Endothelial cell (in vitro differentiated cells): ENCODE results near the gene COMMD1. TPM values are rescaled to one million over a fixed set of nuclear protein-coding genes. Genes with fewer than 3 reads are reported as not detected.

Experiments
- DNase-seq: peaks from one replicate; pipeline ENCODE4 v3.0.0; 2021; ENCODE audit warnings: low spot score
- H3K27ac Mint-ChIP-seq: one replicate; pipeline ENCODE4 v1.8.0; 2021; ENCODE audit warnings: mixed read lengths, inconsistent platforms; ENCODE audit not compliant: unreplicated experiment
- H3K27me3 Mint-ChIP-seq: one replicate; pipeline ENCODE4 v1.8.0; 2021; ENCODE audit warnings: mild to moderate bottlenecking, moderate library complexity, mixed read lengths, inconsistent platforms; ENCODE audit not compliant: unreplicated experiment
- H3K36me3 Mint-ChIP-seq: one replicate; pipeline ENCODE4 v1.8.0; 2021; ENCODE audit warnings: mild to moderate bottlenecking, low read depth, mixed read lengths, inconsistent platforms; ENCODE audit not compliant: unreplicated experiment
- H3K4me1 Mint-ChIP-seq: one replicate; pipeline ENCODE4 v1.8.0; 2021; ENCODE audit warnings: mild to moderate bottlenecking, mixed read lengths, inconsistent platforms; ENCODE audit not compliant: unreplicated experiment
- H3K4me3 Mint-ChIP-seq: one replicate; pipeline ENCODE4 v1.8.0; 2021; ENCODE audit warnings: mild to moderate bottlenecking, mixed read lengths, inconsistent platforms; ENCODE audit not compliant: unreplicated experiment
- H3K9me3 Mint-ChIP-seq: one replicate; pipeline ENCODE4 v1.8.0; 2021; ENCODE audit warnings: mixed read lengths, inconsistent platforms; ENCODE audit not compliant: unreplicated experiment
- CTCF ChIP-seq: fragments of 200-600 bp; sonication (generic); IDR thresholded peaks from one replicate; pipeline ENCODE4 v1.5.0; 2021; ENCODE audit warnings: antibody characterized with exemption; ENCODE audit not compliant: unreplicated experiment
- total RNA-seq: library from RNA; stranded (reverse); fragmentation: NEBNext Ultra II Directional; extraction: Animal tissue kit (Norgen Biotek cat#: 25700); gene quantifications from one replicate; pipeline ENCODE4 v1.2.1, GENCODE V29; 2021; ENCODE audit not compliant: unreplicated experiment

Gene COMMD1
- total RNA-seq, 1 donor from 2014 or later = 39.4 TPM

- Mint-ChIP-seq H3K27me3 (peaks cover 4% of the 10 kb centered on the region), H3K36me3 (no peaks in the 10 kb centered on the region), H3K4me3 (no peak overlapping the region), H3K27ac (no peak overlapping the region), H3K9me3 (no peaks in the 10 kb centered on the region), H3K4me1 (peaks cover 10% of the 10 kb centered on the region)
- TF ChIP-seq CTCF = no peak
- DNase-seq = no peak
Measured at GRCh38 chr2:62110415-62111025, 205.0 kb downstream of the COMMD1 start.

GRCh38 chr2:62112179-62112578 is 206.7 kb downstream of the COMMD1 start:
- no peak for TF ChIP-seq CTCF
- H3K9me3 Mint-ChIP-seq = no peaks in the 10 kb centered on the region
- H3K27me3 Mint-ChIP-seq = no peaks in the 10 kb centered on the region
- H3K4me1 Mint-ChIP-seq = peaks cover 11% of the 10 kb centered on the region
- DNase-seq = no peak
- no peak overlapping the region for H3K4me3 Mint-ChIP-seq
- H3K36me3 Mint-ChIP-seq = no peaks in the 10 kb centered on the region
- no peak overlapping the region for H3K27ac Mint-ChIP-seq

- no peak overlapping the region for H3K27ac Mint-ChIP-seq
- no peak for TF ChIP-seq CTCF
- DNase-seq = peak; percentile 5
- no peaks in the 10 kb centered on the region for H3K27me3 Mint-ChIP-seq
- H3K4me3 Mint-ChIP-seq = no peak overlapping the region
- no peaks in the 10 kb centered on the region for H3K9me3 Mint-ChIP-seq
- no peaks in the 10 kb centered on the region for H3K36me3 Mint-ChIP-seq
- H3K4me1 Mint-ChIP-seq = peaks cover 19% of the 10 kb centered on the region
Measured at GRCh38 chr2:62114564-62114963, 209.1 kb downstream of the COMMD1 start.

- DNase-seq = no peak
- Mint-ChIP-seq H3K9me3 (no peaks in the 10 kb centered on the region), H3K4me1 (peaks cover 16% of the 10 kb centered on the region), H3K4me3 (no peak overlapping the region), H3K27me3 (no peaks in the 10 kb centered on the region), H3K36me3 (no peaks in the 10 kb centered on the region), H3K27ac (no peak overlapping the region)
- no peak for TF ChIP-seq CTCF
Measured at GRCh38 chr2:62116983-62117382, 211.5 kb downstream of the COMMD1 start.

- no peaks in the 10 kb centered on the region for H3K36me3 Mint-ChIP-seq
- no peaks in the 10 kb centered on the region for H3K9me3 Mint-ChIP-seq
- no peak overlapping the region for H3K4me3 Mint-ChIP-seq
- DNase-seq = no peak
- no peaks in the 10 kb centered on the region for H3K27me3 Mint-ChIP-seq
- H3K27ac Mint-ChIP-seq = no peak overlapping the region
- H3K4me1 Mint-ChIP-seq = peaks cover 15% of the 10 kb centered on the region
- no peak for TF ChIP-seq CTCF
Measured at GRCh38 chr2:62118160-62118559, 212.7 kb downstream of the COMMD1 start.
